ENCODE results near the gene TRIM52.
"Not testable (repeated sequence)": the region's sequence is repeated elsewhere in the genome, so short reads cannot be mapped to it uniquely, and the experiment has no call there.

The TRIM52 gene

DNA sequence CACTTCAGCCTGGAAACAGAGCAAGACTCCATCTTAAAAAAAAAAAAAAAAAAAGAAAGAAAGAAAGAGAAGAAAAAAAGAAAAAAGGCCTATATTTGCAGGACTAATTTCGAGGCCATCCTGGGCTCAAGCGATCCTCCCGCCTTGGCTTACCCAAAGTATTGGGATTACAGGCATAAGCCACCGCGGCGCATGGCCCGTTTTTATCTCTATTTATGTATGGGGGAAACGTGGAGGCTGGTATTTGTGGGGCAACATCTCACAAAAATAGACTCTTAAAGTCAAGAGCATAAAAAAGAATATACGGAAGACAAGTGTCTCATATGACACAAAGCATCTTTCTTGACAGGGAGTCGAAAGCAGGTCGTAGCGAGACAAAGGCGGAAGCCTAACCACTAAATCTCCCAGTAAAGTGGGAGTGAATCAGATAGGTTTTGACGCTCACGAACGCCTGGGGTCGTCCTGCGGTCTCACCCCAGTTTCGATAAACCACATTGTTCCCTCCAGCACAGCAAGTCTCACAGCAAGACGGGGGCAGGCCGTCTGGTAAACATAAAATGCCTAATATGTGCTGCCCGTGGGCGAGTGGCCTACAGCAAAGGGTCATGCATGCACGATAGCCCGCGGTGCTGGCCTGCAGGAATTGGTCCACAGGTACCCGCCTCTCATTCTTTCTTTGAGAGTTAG lies 39.7 kb downstream of the TRIM52 start:
- Histone ChIP-seq H3K36me3 (ENCODE audit: insufficient read depth, low read length) (no peaks in the 10 kb centered on the region), H3K79me2 (ENCODE audit: control insufficient read depth, insufficient read depth, low read length, unreplicated experiment) (peaks cover 20% of the 10 kb centered on the region), H3K4me1 (ENCODE audit: control insufficient read depth, insufficient read depth, low read length, unreplicated experiment) (peaks cover 15% of the 10 kb centered on the region), H3K27me3 (ENCODE audit: insufficient read depth, low read length) (no peaks in the 10 kb centered on the region), H3K27ac (ENCODE audit: low read depth, low read length) (no peak overlapping the region; the same call in 1 of the 2 replicates), H2AFZ (ENCODE audit: low read length, unreplicated experiment) (no peak overlapping the region), H3K4me3 (ENCODE audit: low read depth, low read length) (no peak overlapping the region)

DNA sequence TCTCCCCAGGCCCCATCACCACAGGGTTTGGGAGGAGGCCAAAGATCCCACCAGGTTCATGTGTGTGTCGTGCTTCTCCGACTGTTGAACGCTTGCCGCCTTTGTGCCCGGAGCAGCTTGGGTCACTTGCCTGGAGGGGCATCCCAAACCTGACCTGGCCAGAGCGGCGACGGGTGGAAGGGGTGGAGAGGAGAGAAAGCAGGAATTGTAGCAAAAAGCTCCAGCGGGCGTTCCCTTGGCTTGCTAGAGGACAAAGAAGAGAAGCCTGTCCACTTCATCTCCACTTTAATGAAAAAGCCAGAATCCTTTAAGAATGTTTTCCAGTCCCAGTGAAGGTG lies 40.8 kb downstream of the TRIM52 start:
- Histone ChIP-seq H3K79me2 (ENCODE audit: control insufficient read depth, insufficient read depth, low read length, unreplicated experiment) (peaks cover 13% of the 10 kb centered on the region), H3K4me3 (ENCODE audit: low read depth, low read length) (no peak overlapping the region), H3K36me3 (ENCODE audit: insufficient read depth, low read length) (no peaks in the 10 kb centered on the region), H2AFZ (ENCODE audit: low read length, unreplicated experiment) (no peak overlapping the region), H3K4me1 (ENCODE audit: control insufficient read depth, insufficient read depth, low read length, unreplicated experiment) (peaks cover 8% of the 10 kb centered on the region), H3K27me3 (ENCODE audit: insufficient read depth, low read length) (no peaks in the 10 kb centered on the region), H3K27ac (ENCODE audit: low read depth, low read length) (no peak overlapping the region)

DNA sequence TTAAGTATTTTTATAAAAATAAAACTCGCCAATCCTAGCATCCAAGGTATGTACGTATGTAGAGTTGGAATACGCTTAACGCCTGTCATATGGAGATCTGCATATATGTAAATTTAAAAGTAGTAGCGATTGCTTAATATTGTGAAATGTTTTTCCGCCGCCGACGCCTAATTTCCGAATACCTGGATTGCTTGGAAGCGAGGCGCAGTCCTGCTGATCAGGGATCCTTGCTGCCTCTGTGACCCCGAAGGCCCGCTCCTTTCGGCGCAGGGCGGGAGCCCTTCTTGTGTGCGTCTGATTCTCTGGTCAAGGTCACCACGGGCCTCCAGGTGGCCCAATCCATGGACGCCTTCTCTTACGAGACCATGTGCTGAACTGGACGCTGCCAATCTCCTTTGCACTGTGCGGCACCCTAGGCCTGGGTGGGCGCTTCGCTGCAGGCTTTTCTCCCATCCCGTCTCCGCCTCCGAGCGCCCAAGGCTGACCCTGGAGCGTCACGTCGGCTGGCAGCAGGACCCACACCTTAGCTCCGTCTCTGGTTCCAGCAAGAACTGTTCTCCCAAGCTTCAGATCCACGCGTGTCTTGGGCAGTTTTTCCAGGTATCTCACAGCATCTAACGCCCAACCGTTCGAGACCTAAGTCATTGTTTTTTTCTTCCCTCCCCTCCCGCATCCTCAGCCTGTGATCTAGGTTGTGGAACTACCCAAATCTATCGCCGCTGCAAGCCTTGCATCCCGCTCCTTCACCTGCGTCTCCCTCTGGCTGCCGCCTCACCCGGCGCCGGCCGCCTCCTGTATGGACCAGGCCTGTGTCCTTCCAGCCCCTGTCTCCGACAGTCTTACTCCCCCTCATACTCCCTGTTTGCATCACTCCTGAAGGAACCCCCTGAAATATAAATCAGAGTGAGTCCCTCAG lies 41.4 kb downstream of the TRIM52 start:
- no peak overlapping the region for H2AFZ ChIP-seq (ENCODE audit: low read length, unreplicated experiment)
- peaks cover 7% of the 10 kb centered on the region for H3K79me2 ChIP-seq (ENCODE audit: control insufficient read depth, insufficient read depth, low read length, unreplicated experiment)
- H3K4me1 ChIP-seq (ENCODE audit: control insufficient read depth, insufficient read depth, low read length, unreplicated experiment), result peaks cover 2% of the 10 kb centered on the region
- no peaks in the 10 kb centered on the region for H3K36me3 ChIP-seq (ENCODE audit: insufficient read depth, low read length)
- H3K4me3 ChIP-seq (ENCODE audit: low read depth, low read length), result no peak overlapping the region
- H3K27ac ChIP-seq (ENCODE audit: low read depth, low read length), result no peak overlapping the region
- H3K27me3 ChIP-seq (ENCODE audit: insufficient read depth, low read length), result no peaks in the 10 kb centered on the region

DNA sequence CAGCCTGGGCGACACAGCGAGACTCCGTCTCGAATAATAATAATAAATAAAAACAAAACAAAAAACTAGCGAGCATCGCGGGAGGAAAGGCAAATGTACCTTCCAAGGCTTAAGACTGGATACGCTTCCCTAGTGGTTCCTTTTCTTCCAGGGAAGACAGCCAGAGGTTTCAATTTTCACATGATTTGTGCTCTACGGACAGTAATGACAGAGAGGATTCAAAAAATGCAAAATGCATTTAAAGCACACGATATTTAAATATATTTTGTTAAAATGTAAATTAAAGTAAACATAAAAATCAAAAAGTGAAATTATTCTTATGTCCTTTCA lies 42.2 kb downstream of the TRIM52 start:
- peak overlapping the region; percentile 26 for H2AFZ ChIP-seq (ENCODE audit: low read length, unreplicated experiment)
- no peaks in the 10 kb centered on the region for H3K36me3 ChIP-seq (ENCODE audit: insufficient read depth, low read length)
- peak overlapping the region; percentile 67 for H3K4me3 ChIP-seq (ENCODE audit: low read depth, low read length)

DNA sequence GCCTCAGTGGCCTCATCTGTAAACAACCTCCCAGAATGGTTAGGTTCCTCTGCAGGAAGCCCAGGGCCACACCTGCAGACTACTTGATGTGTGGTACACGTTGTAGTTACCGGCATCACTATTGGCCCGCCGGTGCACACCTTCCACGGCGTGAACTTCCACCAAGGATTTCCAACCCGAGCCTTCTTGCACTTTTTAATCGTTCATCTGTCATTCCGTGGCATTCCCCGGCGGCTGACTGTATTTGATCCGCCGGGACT lies 43.2 kb downstream of the TRIM52 start:
- Histone ChIP-seq H3K4me1 (ENCODE audit: control insufficient read depth, insufficient read depth, low read length, unreplicated experiment) (no peaks in the 10 kb centered on the region), H3K4me3 (ENCODE audit: low read depth, low read length) (peak overlapping the region; percentile 66), H2AFZ (ENCODE audit: low read length, unreplicated experiment) (peak overlapping the region; percentile 61), H3K27me3 (ENCODE audit: insufficient read depth, low read length) (no peaks in the 10 kb centered on the region), H3K79me2 (ENCODE audit: control insufficient read depth, insufficient read depth, low read length, unreplicated experiment) (no peaks in the 10 kb centered on the region), H3K27ac (ENCODE audit: low read depth, low read length) (no peak overlapping the region; the same call in 1 of the 2 replicates), H3K36me3 (ENCODE audit: insufficient read depth, low read length) (no peaks in the 10 kb centered on the region)

More for the DNA sequence above, 42.2 kb downstream of the TRIM52 start:
- H3K27ac ChIP-seq (ENCODE audit: low read depth, low read length), result peak overlapping the region; percentile 27; the same call in 1 of the 2 replicates
- no peaks in the 10 kb centered on the region for H3K27me3 ChIP-seq (ENCODE audit: insufficient read depth, low read length)
- no peaks in the 10 kb centered on the region for H3K79me2 ChIP-seq (ENCODE audit: control insufficient read depth, insufficient read depth, low read length, unreplicated experiment)
- H3K4me1 ChIP-seq (ENCODE audit: control insufficient read depth, insufficient read depth, low read length, unreplicated experiment), result no peaks in the 10 kb centered on the region

DNA sequence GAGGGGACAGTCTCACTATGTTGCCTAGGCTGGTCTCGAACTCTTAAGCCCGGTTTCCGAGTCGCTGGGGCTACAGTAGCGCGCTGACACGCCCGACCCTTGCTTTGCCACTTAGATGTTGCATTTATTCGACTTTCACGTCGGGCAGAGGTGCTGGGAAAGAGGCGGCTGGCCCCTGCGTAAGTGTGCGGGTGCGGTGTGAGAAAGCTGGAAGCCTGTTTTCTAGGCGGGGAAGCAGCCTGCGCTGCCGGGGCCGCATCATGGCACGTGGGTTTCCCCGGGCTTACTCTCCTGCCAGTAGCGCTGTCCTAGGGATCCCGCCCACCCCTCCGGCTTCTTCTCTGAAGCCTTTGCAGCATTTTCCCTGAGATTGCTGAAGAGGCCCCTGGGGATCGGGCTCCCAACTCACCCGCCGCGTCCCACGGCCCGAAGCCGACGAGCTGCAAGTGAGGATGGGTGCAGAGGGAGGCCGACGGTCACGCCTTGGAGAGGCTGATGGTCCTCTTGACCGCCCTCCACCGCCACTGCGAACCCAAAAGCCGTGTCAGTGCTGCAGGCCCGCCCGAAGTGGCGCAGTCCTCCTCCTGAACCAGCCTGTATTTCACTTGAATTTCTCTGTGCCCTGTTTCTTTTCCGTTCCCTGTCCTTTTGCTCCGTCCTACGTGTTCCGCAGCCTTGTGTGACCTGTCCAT lies 43.7 kb downstream of the TRIM52 start:
- H3K27ac ChIP-seq (ENCODE audit: low read depth, low read length), result no peak overlapping the region; the same call in 1 of the 2 replicates
- no peaks in the 10 kb centered on the region for H3K4me1 ChIP-seq (ENCODE audit: control insufficient read depth, insufficient read depth, low read length, unreplicated experiment)
- H2AFZ ChIP-seq (ENCODE audit: low read length, unreplicated experiment), result peak overlapping the region; percentile 61
- no peaks in the 10 kb centered on the region for H3K27me3 ChIP-seq (ENCODE audit: insufficient read depth, low read length)
- H3K4me3 ChIP-seq (ENCODE audit: low read depth, low read length), result peak overlapping the region; percentile 66
- no peaks in the 10 kb centered on the region for H3K79me2 ChIP-seq (ENCODE audit: control insufficient read depth, insufficient read depth, low read length, unreplicated experiment)
- H3K36me3 ChIP-seq (ENCODE audit: insufficient read depth, low read length), result no peaks in the 10 kb centered on the region

DNA sequence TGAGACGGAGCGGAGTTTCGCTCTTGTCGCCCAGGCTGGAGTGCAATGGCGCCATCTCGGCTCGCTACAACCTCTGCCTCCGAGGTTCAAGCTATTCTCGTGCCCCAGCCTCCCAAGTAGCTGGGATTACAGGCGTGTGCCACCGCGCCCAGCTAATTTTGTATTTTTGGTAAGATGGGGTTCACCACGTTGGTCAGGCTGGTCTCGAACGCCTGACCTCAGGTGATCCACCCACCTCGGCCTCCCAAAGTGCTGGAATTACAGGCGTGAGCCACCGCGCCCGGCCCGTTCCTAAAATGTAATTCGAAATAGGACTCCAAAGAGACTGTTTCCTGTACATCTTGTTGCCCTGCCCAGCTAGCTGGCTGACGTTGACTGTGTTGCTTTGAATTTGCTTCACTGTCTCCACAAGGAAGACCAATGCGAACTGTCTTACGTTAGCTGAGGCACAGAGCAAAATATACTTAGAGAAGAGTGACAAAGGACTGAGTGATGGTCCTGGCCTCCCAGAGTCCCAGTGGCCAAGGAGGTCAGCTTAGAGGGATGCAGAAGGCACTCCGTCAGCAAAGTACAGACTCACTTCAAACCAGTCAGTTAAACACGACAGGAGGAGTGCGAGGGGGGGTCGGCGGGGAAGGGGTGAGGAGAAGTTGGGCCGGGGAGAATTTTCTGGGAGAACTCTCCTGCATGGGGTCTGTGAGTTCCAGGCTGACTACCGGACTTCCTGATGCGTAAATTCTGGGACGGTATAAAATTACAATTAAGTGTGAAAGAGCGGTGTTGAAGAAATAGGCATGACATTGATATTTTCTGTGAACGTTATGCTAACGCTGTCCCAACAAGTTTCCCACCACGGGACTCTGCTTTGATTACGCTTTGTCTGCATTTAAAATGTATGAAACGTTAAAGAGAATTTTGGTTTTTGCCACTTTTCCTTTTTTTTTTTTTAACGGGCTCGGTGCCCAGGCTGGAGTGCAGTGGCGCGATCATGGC lies 44.6 kb downstream of the TRIM52 start:
- Histone ChIP-seq H3K79me2 (ENCODE audit: control insufficient read depth, insufficient read depth, low read length, unreplicated experiment) (no peaks in the 10 kb centered on the region), H3K36me3 (ENCODE audit: insufficient read depth, low read length) (no peaks in the 10 kb centered on the region), H2AFZ (ENCODE audit: low read length, unreplicated experiment) (peak overlapping the region; percentile 94), H3K27ac (ENCODE audit: low read depth, low read length) (no peak overlapping the region), H3K4me1 (ENCODE audit: control insufficient read depth, insufficient read depth, low read length, unreplicated experiment) (no peaks in the 10 kb centered on the region), H3K4me3 (ENCODE audit: low read depth, low read length) (peak overlapping the region; percentile 68), H3K27me3 (ENCODE audit: insufficient read depth, low read length) (no peaks in the 10 kb centered on the region)

DNA sequence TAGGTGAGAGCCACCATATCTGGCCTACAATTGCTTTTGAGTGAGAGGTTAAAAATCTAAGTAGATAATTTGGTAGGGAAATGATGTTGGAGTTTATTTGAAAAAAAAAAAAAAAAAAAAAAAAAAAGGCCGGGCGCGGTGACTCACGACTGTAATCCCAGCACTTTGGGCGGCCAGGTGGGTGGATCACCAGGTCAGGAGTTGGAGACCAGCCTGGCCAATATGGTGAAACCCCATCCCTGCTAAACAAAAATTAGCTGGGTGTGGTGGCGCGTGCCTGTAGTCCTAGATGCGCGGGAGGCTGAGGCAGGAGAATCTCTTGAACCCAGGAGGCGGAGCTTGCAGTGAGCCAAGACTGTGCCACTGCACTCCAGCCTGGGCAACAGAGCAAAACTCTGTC lies 46.7 kb downstream of the TRIM52 start:
- not testable (repeated sequence) for H2AFZ ChIP-seq (ENCODE audit: low read length, unreplicated experiment); H3K4me3 ChIP-seq (ENCODE audit: low read depth, low read length); H3K79me2 ChIP-seq (ENCODE audit: control insufficient read depth, insufficient read depth, low read length, unreplicated experiment); H3K27ac ChIP-seq (ENCODE audit: low read depth, low read length); H3K27me3 ChIP-seq (ENCODE audit: insufficient read depth, low read length); H3K4me1 ChIP-seq (ENCODE audit: control insufficient read depth, insufficient read depth, low read length, unreplicated experiment); H3K36me3 ChIP-seq (ENCODE audit: insufficient read depth, low read length)

DNA sequence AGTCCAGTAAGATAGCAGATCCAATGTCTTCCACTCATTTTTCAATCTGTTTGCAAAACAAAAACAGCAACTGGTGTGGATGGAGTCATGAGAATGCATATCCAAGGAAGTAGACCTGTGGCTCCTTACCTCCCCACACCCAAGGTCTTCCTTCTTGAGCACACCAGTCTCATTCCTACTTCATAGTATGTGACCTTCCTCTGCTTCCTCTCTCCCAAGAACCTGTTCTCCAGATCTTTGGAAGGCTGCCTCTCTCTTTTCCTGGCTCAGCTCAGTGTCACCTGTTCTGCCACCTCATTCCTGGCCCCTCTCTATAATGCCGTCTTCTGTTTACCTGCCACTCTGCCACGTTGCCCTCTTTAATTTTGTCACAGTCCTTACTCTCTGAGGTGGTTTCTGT lies 48.0 kb downstream of the TRIM52 start:
- Histone ChIP-seq H3K27me3 (ENCODE audit: insufficient read depth, low read length) (no peaks in the 10 kb centered on the region), H2AFZ (ENCODE audit: low read length, unreplicated experiment) (no peak overlapping the region), H3K27ac (ENCODE audit: low read depth, low read length) (no peak overlapping the region), H3K4me1 (ENCODE audit: control insufficient read depth, insufficient read depth, low read length, unreplicated experiment) (no peaks in the 10 kb centered on the region), H3K79me2 (ENCODE audit: control insufficient read depth, insufficient read depth, low read length, unreplicated experiment) (no peaks in the 10 kb centered on the region), H3K4me3 (ENCODE audit: low read depth, low read length) (no peak overlapping the region), H3K36me3 (ENCODE audit: insufficient read depth, low read length) (no peaks in the 10 kb centered on the region)

DNA sequence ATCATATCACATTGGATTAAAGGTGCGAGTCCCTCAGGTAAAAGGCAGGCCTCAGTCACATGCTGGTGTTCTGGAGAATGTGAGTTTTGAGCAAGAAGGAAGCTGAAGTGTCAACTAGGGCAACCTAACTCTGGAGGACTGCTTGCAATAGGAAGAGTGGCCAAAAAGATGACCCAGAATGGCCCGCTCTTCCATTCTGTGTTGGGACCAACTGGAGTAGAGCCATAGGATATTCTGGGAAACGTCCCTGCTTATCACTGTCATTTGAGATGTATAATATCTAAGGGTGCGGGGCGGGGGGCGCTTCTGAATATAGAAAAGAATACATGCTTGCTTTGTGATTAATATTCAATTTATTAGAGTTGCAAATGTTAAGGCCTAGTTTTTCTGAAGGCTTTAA lies 48.9 kb downstream of the TRIM52 start:
- H3K27me3 ChIP-seq (ENCODE audit: insufficient read depth, low read length), result no peaks in the 10 kb centered on the region
- H3K27ac ChIP-seq (ENCODE audit: low read depth, low read length), result no peak overlapping the region
- no peak overlapping the region for H2AFZ ChIP-seq (ENCODE audit: low read length, unreplicated experiment)
- no peak overlapping the region for H3K4me3 ChIP-seq (ENCODE audit: low read depth, low read length)
- H3K36me3 ChIP-seq (ENCODE audit: insufficient read depth, low read length), result no peaks in the 10 kb centered on the region
- no peaks in the 10 kb centered on the region for H3K4me1 ChIP-seq (ENCODE audit: control insufficient read depth, insufficient read depth, low read length, unreplicated experiment)
- no peaks in the 10 kb centered on the region for H3K79me2 ChIP-seq (ENCODE audit: control insufficient read depth, insufficient read depth, low read length, unreplicated experiment)
